Vagina (tissue), 2 donors: ENCODE results near the gene AKR1D1. TPM values are rescaled to one million over a fixed set of nuclear protein-coding genes. Genes with fewer than 3 reads are reported as not detected.

Source experiments
- DNase-seq, 2 donors: peaks; one replicate each; pipeline ENCODE4 v3.0.0-alpha.2; 2017; ENCODE audit errors: extremely low spot score in 2 of 2
- H3K27ac ChIP-seq: fragments of 200-600 bp; sonication (generic); one replicate; pipeline ENCODE4 v1.5.1; 2019
- H3K27me3 ChIP-seq: fragments of 200-600 bp; sonication (generic); one replicate; pipeline ENCODE4 v1.5.1; 2019
- H3K36me3 ChIP-seq, 2 donors: fragments of 200-600 bp; sonication (generic); one replicate each; pipeline ENCODE4 v1.5.1; 2017 to 2019
- H3K4me1 ChIP-seq: fragments of 200-600 bp; sonication (generic); one replicate; pipeline ENCODE4 v1.5.1; 2019
- H3K4me3 ChIP-seq, 2 donors: fragments of 200-600 bp; sonication (generic); 1 replicate in 1 of 2; 2 replicates in 1 of 2; pipeline ENCODE4 v1.5.1; 2016 to 2019
- H3K9me3 ChIP-seq: fragments of 200-600 bp; sonication (generic); one replicate; pipeline ENCODE4 v1.5.1; 2019
- POLR2A ChIP-seq, 2 donors: fragments of 450-650 bp; IDR thresholded peaks; one replicate each; pipeline ENCODE4 v1.6.1; 2017; ENCODE audit warnings: antibody characterized with exemption in 2 of 2, mild to moderate bottlenecking in 2 of 2, moderate library complexity in 2 of 2
- POLR2AphosphoS5 ChIP-seq, 2 donors: sonication (generic); formaldehyde crosslinking; IDR thresholded peaks; one replicate each; pipeline ENCODE4 v1.9.0; 2017; ENCODE audit warnings: antibody characterized with exemption in 2 of 2, mild to moderate bottlenecking in 2 of 2, low read depth in 1 of 2; ENCODE audit not compliant: insufficient read depth in 1 of 2
- intact Hi-C: fragments of 100-400 bp; cut with DNase I; formaldehyde crosslinking; loops from one replicate; pipeline ENCODE4 v1.15.1; 2023
- total RNA-seq: library from RNA; depleted of rRNA; stranded (reverse); fragments of >200 nt; gene quantifications from one replicate; pipeline ENCODE4 v1.2.3, GENCODE V29; 2016
- TF ChIP-seq, protein P1 (sequence below), 3 experiments: fragments of 450-650 bp in 2 of 3; fragments of 200-600 bp in 1 of 3; sonication (generic) in 1 of 3; IDR thresholded peaks; one replicate each; pipeline ENCODE4 v1.5.1; 2017 to 2019; ENCODE audit warnings: antibody characterized with exemption in 3 of 3, mild to moderate bottlenecking in 2 of 3, moderate library complexity in 2 of 3

The AKR1D1 gene
- total RNA-seq, 1 donor from 2014 or later, result not detected

DNA sequence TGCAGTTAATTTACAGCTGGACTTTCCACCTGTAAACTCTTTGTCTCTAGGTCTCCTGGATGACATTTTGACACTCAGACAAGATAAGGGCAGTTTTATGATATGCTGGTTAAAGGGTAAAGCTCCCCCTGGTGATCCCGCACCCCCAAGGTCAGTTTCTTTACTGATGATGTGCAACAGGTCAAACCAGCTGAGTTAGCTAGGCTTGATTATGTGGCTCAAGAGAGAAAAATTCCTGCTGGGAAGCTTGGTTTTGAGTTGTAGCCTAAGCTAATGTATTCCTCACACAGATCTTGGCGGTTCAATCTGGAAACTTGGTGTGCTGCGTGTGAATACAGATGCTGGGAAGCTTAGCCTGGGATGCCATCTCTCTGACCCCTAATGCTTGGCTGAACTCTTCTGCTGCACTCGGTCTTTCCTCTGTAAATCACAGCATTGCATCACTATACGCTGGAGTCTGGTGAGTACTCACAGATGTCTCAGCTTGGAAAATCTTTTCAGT lies 11.4 kb upstream of the AKR1D1 start:
- DNase-seq, result no peak
- no peak overlapping the region for H3K27ac ChIP-seq
- no peaks in the 10 kb centered on the region for H3K4me1 ChIP-seq
- TF ChIP-seq POLR2A (IDR thresholded peaks at IDR 0.05) (no peak), POLR2AphosphoS5 (IDR thresholded peaks at IDR 0.05; ENCODE audit: insufficient read depth in 1 of 2, low read depth in 1 of 2) (no peak)
- TF ChIP-seq, protein P1, sequence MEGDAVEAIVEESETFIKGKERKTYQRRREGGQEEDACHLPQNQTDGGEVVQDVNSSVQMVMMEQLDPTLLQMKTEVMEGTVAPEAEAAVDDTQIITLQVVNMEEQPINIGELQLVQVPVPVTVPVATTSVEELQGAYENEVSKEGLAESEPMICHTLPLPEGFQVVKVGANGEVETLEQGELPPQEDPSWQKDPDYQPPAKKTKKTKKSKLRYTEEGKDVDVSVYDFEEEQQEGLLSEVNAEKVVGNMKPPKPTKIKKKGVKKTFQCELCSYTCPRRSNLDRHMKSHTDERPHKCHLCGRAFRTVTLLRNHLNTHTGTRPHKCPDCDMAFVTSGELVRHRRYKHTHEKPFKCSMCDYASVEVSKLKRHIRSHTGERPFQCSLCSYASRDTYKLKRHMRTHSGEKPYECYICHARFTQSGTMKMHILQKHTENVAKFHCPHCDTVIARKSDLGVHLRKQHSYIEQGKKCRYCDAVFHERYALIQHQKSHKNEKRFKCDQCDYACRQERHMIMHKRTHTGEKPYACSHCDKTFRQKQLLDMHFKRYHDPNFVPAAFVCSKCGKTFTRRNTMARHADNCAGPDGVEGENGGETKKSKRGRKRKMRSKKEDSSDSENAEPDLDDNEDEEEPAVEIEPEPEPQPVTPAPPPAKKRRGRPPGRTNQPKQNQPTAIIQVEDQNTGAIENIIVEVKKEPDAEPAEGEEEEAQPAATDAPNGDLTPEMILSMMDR (IDR thresholded peaks at IDR 0.05), result no peak
- no peaks in the 10 kb centered on the region for H3K9me3 ChIP-seq
- no peaks in the 10 kb centered on the region for H3K27me3 ChIP-seq
- no peak overlapping the region for H3K4me3 ChIP-seq
- intact Hi-C loops, result no loop called here
- no peaks in the 10 kb centered on the region for H3K36me3 ChIP-seq

DNA sequence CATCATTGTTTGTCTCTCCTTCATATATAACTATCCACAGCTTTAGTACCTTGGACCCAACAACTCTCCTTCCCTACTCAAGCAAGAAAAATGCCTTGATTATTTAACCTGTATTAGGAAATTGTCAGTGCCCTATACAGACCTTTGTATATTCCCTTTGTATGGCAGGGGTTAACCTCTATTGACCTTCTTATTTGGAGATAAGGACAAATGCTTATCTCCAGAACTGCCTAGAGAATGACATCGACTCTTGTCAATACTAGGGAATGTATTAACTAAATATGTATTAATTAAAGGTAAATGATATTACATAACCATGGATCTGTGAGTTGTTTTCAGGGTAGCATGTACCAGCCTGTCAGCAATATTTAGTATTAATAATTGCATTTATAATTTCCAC lies 10.4 kb upstream of the AKR1D1 start:
- intact Hi-C loops, result no loop called here

DNA sequence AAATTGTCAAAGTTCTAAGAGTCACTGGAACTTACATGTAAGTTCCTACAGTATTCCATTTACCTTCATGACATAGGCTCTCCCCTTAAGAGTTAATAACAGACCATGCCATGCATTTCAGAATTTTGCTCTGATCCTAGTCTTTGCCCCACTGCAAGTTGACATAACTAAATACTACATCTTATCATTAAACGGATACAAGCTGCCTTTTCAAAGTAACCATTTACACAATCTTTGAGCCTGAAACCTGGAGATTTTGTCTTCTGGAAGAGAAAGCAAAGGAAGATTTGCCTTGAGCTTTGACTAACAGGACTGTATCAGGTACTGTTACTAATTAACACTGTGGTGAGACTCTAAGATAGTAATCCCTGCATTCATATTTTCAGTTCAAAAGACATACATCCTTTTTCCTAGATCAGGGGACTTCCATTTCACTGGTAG lies 9.3 kb upstream of the AKR1D1 start:
- H3K36me3 ChIP-seq, result no peaks in the 10 kb centered on the region
- TF ChIP-seq, protein P1 (IDR thresholded peaks at IDR 0.05), result no peak
- TF ChIP-seq POLR2A (IDR thresholded peaks at IDR 0.05) (no peak), POLR2AphosphoS5 (IDR thresholded peaks at IDR 0.05; ENCODE audit: insufficient read depth in 1 of 2, low read depth in 1 of 2) (no peak)
- no peak for DNase-seq
- no peak overlapping the region for H3K4me3 ChIP-seq
- H3K27me3 ChIP-seq, result no peaks in the 10 kb centered on the region
- H3K9me3 ChIP-seq, result no peaks in the 10 kb centered on the region
- no peak overlapping the region for H3K27ac ChIP-seq
- intact Hi-C loops, result no loop called here
- H3K4me1 ChIP-seq, result no peaks in the 10 kb centered on the region

More for the DNA sequence above, 10.4 kb upstream of the AKR1D1 start:
- no peak for TF ChIP-seq POLR2A (IDR thresholded peaks at IDR 0.05)
- TF ChIP-seq, protein P1 (IDR thresholded peaks at IDR 0.05), result no peak
- Histone ChIP-seq H3K27ac (no peak overlapping the region), H3K9me3 (no peaks in the 10 kb centered on the region), H3K27me3 (no peaks in the 10 kb centered on the region), H3K36me3 (no peaks in the 10 kb centered on the region), H3K4me1 (no peaks in the 10 kb centered on the region), H3K4me3 (no peak overlapping the region)
- DNase-seq, result no peak

DNA sequence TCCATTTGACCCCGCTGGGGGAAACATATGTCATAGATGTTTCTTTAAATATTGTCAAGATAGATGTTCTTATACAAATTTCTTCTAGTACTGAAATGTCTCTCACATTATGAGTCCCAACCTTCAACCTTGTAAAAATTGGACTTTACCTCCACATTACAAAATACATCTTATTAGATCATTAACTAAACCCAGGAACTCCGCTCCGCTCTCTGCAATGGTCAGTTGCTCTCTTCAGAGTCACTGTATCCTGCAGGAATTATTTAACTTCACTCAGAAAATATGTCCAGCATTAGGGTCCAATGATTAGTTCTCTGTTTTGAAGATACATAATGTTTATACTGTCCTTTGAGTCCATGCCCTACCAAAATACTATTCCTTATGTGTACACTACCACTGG lies 8.5 kb upstream of the AKR1D1 start:
- Histone ChIP-seq H3K27me3 (no peaks in the 10 kb centered on the region), H3K36me3 (no peaks in the 10 kb centered on the region), H3K27ac (no peak overlapping the region), H3K4me1 (no peaks in the 10 kb centered on the region), H3K4me3 (no peak overlapping the region), H3K9me3 (no peaks in the 10 kb centered on the region)
- no peak for TF ChIP-seq POLR2A (IDR thresholded peaks at IDR 0.05)
- TF ChIP-seq, protein P1 (IDR thresholded peaks at IDR 0.05), result no peak
- no peak for TF ChIP-seq POLR2AphosphoS5 (IDR thresholded peaks at IDR 0.05; ENCODE audit: insufficient read depth in 1 of 2, low read depth in 1 of 2)
- no peak for DNase-seq
- intact Hi-C loops, result no loop called here

DNA sequence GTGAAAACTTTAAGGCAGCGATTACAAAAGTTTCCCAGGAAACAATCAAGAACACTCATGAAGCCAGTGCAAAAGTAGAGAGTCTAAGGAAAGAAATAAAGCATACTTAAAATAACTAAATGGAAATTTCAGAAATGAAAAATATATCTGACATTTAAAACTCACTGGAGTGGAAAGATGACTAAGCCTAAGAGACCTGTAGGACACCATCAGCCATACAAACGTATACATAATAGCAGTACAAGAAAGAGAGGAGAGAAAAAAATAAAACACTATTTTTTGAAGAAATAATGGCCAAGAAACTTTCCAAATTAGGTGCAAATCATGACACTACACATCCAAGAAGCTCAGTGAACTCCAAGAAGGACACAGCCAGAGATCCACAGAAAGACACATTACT lies 5.4 kb upstream of the AKR1D1 start:
- TF ChIP-seq POLR2AphosphoS5 (IDR thresholded peaks at IDR 0.05; ENCODE audit: insufficient read depth in 1 of 2, low read depth in 1 of 2) (no peak), POLR2A (IDR thresholded peaks at IDR 0.05) (no peak)
- TF ChIP-seq, protein P1 (IDR thresholded peaks at IDR 0.05), result no peak
- Histone ChIP-seq H3K9me3 (no peaks in the 10 kb centered on the region), H3K4me3 (no peak overlapping the region), H3K4me1 (no peaks in the 10 kb centered on the region), H3K36me3 (no peaks in the 10 kb centered on the region), H3K27ac (no peak overlapping the region), H3K27me3 (no peaks in the 10 kb centered on the region)
- intact Hi-C loops, result no loop called here
- DNase-seq, result no peak
